Uterus (tissue), 4 donors: ENCODE measurements around the gene RPS8. TPM values are rescaled to one million over a fixed set of nuclear protein-coding genes. Genes with fewer than 3 reads are reported as not detected.

Experiments used
- DNase-seq, 2 donors: peaks; one replicate each; pipeline ENCODE4 v3.0.0-alpha.2; 2019 to 2020
- H3K27ac ChIP-seq, 2 donors: fragments of 200-600 bp; sonication (generic); 1 replicate in 1 of 2; 2 replicates in 1 of 2; pipeline ENCODE4 v1.5.1; 2016 to 2018
- H3K27me3 ChIP-seq, 2 donors: fragments of 200-600 bp; sonication (generic); one replicate each; pipeline ENCODE4 v1.5.1; 2018 to 2019; ENCODE audit warnings: control low read depth in 1 of 2
- H3K36me3 ChIP-seq, 2 donors: fragments of 200-600 bp; sonication (generic); one replicate each; pipeline ENCODE4 v1.5.1; 2019; ENCODE audit warnings: control low read depth in 1 of 2
- H3K4me1 ChIP-seq, 2 donors: fragments of 200-600 bp; sonication (generic); one replicate each; pipeline ENCODE4 v1.5.1; 2018 to 2019; ENCODE audit warnings: control low read depth in 1 of 2
- H3K4me3 ChIP-seq, 2 donors: fragments of 200-600 bp; sonication (generic); 1 replicate in 1 of 2; 2 replicates in 1 of 2; pipeline ENCODE4 v1.5.1; 2018 to 2019; ENCODE audit warnings: mild to moderate bottlenecking in 1 of 2
- H3K9me3 ChIP-seq, 2 donors: fragments of 200-600 bp; sonication (generic); one replicate each; pipeline ENCODE4 v1.5.1; 2019; ENCODE audit warnings: control low read depth in 1 of 2
- POLR2A ChIP-seq, 2 donors: fragments of 450-650 bp; IDR thresholded peaks; one replicate each; pipeline ENCODE4 v1.6.1; 2016; ENCODE audit warnings: antibody characterized with exemption in 2 of 2, mild to moderate bottlenecking in 1 of 2, moderate library complexity in 1 of 2
- intact Hi-C: fragments of 100-400 bp; cut with DNase I; formaldehyde crosslinking; loops from one replicate; pipeline ENCODE4 v1.15.1; 2023; ENCODE audit warnings: low total_unique reads
- total RNA-seq, 4 donors: library from RNA; depleted of rRNA in 3 of 4; stranded (reverse); fragments of >200 nt in 3 of 4; gene quantifications; one replicate each; pipeline versions ENCODE4 v1.1.0 to v1.2.4, GENCODE V29; 2014 to 2023
- TF ChIP-seq, protein P1 (sequence below), 4 experiments: fragments of 200-600 bp in 2 of 4; fragments of 450-650 bp in 2 of 4; sonication (generic) in 2 of 4; IDR thresholded peaks; one replicate each; pipeline ENCODE4 v1.5.1; 2016 to 2019; ENCODE audit warnings: antibody characterized with exemption in 4 of 4, mild to moderate bottlenecking in 2 of 4, moderate library complexity in 1 of 4
- donor health status: DM: yes; HTN: yes; CAD: no.

Gene RPS8
- total RNA-seq, 4 donors from 2014 or later, result 2,651 to 7,196 (median 4,456) TPM

DNA sequence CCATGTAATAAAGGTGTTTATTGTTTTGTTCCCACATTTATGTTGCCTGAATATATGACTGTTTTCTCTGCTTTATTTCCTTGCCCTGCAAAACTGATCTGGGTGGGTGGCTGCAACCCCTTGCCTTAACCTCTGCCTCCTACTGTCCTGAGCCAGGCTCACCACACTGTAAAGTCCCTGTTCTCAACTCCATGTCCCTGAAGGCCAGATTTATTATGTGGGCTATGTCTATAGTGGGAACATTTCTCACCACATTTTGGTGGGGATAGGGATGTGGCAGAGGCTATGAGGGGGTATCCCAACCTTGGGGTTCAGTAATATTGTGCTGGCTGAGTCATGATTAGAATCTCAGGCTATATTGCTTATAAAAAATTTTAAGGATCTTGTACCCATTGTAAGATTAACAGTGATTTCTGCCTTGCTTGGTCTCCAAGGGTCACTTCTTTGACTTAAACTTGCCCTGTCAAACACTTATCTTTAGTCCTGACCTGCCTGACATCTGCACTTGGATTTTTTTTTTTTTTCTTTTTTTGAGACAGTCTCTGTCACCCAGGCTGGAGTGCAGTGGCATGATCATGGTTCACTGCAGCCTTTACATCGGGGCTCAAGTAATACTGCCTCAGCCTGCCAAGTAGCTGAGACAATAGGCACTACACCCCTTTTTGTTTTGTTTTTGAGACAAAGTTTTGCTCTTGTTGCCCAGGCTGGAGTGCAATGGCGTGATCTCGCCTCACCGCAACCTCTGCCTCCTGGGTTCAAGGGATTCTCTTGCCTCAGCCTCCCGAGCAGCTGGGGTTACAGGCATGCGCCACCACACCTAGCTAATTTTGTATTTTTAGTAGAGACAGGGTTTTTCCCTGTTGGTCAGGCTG lies 3.6 kb downstream of the RPS8 start:
- no peaks in the 10 kb centered on the region for H3K36me3 ChIP-seq
- no peaks in the 10 kb centered on the region for H3K9me3 ChIP-seq
- no peak for DNase-seq
- H3K27me3 ChIP-seq, result no peaks in the 10 kb centered on the region
- no peak for TF ChIP-seq POLR2A (IDR thresholded peaks at IDR 0.05)
- TF ChIP-seq, protein P1, sequence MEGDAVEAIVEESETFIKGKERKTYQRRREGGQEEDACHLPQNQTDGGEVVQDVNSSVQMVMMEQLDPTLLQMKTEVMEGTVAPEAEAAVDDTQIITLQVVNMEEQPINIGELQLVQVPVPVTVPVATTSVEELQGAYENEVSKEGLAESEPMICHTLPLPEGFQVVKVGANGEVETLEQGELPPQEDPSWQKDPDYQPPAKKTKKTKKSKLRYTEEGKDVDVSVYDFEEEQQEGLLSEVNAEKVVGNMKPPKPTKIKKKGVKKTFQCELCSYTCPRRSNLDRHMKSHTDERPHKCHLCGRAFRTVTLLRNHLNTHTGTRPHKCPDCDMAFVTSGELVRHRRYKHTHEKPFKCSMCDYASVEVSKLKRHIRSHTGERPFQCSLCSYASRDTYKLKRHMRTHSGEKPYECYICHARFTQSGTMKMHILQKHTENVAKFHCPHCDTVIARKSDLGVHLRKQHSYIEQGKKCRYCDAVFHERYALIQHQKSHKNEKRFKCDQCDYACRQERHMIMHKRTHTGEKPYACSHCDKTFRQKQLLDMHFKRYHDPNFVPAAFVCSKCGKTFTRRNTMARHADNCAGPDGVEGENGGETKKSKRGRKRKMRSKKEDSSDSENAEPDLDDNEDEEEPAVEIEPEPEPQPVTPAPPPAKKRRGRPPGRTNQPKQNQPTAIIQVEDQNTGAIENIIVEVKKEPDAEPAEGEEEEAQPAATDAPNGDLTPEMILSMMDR (IDR thresholded peaks at IDR 0.05), result no peak
- no peak overlapping the region for H3K4me3 ChIP-seq
- intact Hi-C loops, result no loop called here
- no peak overlapping the region for H3K27ac ChIP-seq
- peaks cover 0 to 1% of the 10 kb centered on the region in 2 donors for H3K4me1 ChIP-seq

DNA sequence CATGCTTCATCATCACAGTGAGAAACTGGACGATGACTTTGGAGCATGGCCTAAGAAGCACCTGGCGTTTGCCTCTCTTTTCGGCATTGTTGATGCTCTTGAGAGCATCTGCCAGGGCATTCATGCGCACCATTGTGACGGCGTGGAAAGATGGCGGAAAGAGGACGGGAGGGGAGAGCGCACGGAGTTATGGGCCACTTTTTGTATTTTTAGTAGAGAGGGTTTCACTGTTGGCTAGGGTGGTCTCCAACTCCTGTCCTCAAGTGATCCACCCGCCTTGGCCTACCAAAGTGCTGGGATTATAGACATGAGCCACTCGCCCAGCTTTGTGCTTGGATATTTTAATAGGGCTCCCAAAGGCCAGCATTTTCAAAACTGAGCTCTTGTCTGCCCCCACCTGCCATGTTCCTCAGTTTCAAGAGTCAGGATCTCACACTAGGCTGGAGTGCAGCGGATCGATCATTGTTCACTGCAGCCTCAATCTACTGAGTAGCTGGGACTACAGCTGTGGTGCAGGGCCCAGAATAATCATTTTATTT lies 5.3 kb downstream of the RPS8 start:
- no peaks in the 10 kb centered on the region for H3K27me3 ChIP-seq
- TF ChIP-seq POLR2A (IDR thresholded peaks at IDR 0.05), result no peak
- TF ChIP-seq, protein P1 (IDR thresholded peaks at IDR 0.05), result no peak
- H3K4me1 ChIP-seq, result peaks cover 0 to 4% of the 10 kb centered on the region in 2 donors
- H3K9me3 ChIP-seq, result no peaks in the 10 kb centered on the region
- H3K36me3 ChIP-seq, result no peaks in the 10 kb centered on the region
- H3K27ac ChIP-seq, result no peak overlapping the region
- no peak for DNase-seq
- no peak overlapping the region for H3K4me3 ChIP-seq
- intact Hi-C loops, result loop anchor here (10.0 kb wide), 1 partner anchor 54 kb away; no protein-coding TSS in a partner anchor

DNA sequence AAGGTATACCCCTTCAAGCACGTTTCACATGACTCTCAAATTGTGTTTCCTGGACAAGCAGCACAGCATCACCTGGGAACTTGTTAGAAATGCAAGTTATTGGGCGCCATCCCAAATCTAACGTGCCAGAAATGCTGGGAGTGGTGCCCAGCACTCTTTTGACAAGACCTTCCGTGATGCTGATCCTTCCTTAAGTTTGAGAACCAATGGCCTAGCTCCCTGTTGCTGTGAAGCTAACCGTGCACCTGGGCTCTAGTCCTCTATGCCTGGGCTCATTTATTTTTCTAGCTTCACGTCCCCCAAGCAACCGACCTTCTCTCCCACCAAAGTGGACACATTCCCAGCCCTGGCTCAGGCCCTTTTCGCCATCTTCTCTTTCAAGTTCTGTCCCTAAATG lies 8.4 kb downstream of the RPS8 start:
- intact Hi-C loops, result loop anchor here (10.0 kb wide), 1 partner anchor 51 kb away; no protein-coding TSS in a partner anchor
- Histone ChIP-seq H3K27ac (peak overlapping the region; percentile 39 to 66), H3K9me3 (no peaks in the 10 kb centered on the region), H3K4me1 (peaks cover 0 to 7% of the 10 kb centered on the region in 2 donors), H3K36me3 (no peaks in the 10 kb centered on the region), H3K27me3 (no peaks in the 10 kb centered on the region), H3K4me3 (peak overlapping the region; percentile 16 to 47)
- TF ChIP-seq, protein P1 (IDR thresholded peaks at IDR 0.05), result no peak
- TF ChIP-seq POLR2A (IDR thresholded peaks at IDR 0.05), result no peak
- no peak for DNase-seq

DNA sequence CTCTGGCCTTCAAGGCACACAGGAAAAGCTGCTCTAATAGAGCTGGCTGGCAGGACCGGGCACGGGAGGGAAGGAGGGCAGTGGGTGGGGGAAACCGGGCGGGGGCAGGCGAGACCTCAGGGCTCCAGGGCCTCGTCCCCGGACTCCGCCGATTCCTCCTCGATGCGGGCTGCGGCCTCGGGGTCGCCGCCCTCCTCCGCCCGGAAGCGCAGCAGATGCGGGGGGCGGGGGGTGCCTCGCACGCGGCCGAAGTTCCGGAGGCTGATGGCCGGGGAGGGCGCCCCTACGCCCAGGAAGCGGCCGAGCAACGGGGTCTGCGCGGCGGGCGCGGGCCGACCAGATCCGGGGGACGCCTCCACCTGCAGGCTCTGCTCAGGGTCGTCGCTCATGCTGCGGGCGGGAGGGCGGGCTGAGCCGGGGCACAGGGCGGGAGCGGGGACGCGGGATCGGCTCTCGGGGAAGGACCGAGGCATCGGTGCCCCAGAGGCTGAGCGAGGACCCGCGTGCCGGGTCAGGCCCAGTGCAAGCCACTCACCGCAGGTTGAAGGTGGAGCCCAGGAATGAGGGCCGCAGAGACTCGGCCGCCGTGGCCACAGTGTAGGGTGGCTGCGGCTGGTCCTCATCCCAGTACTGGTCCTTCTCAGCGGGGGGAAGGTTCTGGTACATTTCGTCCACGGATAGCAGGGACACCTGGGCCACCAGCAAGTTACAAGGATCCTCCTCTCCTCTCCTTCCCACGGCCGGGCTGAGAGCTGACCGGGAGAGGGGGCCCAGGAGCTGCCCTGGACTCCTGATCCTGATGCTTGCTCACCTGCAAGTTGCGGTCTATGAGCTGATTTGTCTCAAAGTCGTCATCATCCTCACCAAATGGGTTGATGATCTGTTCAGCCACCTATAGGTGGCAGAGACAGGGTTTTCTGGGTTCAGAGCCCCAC lies 9.0 kb downstream of the RPS8 start:
- no peaks in the 10 kb centered on the region for H3K9me3 ChIP-seq
- H3K27ac ChIP-seq, result peak overlapping the region; percentile 39 to 66
- no peaks in the 10 kb centered on the region for H3K36me3 ChIP-seq
- H3K27me3 ChIP-seq, result no peaks in the 10 kb centered on the region
- peak overlapping the region; percentile 16 to 47 for H3K4me3 ChIP-seq
- peak in 1 of 2 donors; percentile 35 for DNase-seq
- peaks cover 0 to 7% of the 10 kb centered on the region in 2 donors for H3K4me1 ChIP-seq
- intact Hi-C loops, result loop anchor here (5.0 to 10.0 kb wide), 2 partner anchors 50 to 228 kb away; partner anchors contain the start of genes HECTD3 and UROD
- TF ChIP-seq, protein P1 (IDR thresholded peaks at IDR 0.05), result peak in 2 of 4 experiments; percentile 4 to 6
- no peak for TF ChIP-seq POLR2A (IDR thresholded peaks at IDR 0.05)
